Vagina (tissue), 2 donors: ENCODE results near the gene POLR3H. TPM values are rescaled to one million over a fixed set of nuclear protein-coding genes. Genes with fewer than 3 reads are reported as not detected.

ENCODE experiments used
- DNase-seq, 2 donors: peaks; one replicate each; pipeline ENCODE4 v3.0.0-alpha.2; 2017; ENCODE audit errors: extremely low spot score in 2 of 2
- H3K27ac ChIP-seq: fragments of 200-600 bp; sonication (generic); one replicate; pipeline ENCODE4 v1.5.1; 2019
- H3K27me3 ChIP-seq: fragments of 200-600 bp; sonication (generic); one replicate; pipeline ENCODE4 v1.5.1; 2019
- H3K36me3 ChIP-seq, 2 donors: fragments of 200-600 bp; sonication (generic); one replicate each; pipeline ENCODE4 v1.5.1; 2017 to 2019
- H3K4me1 ChIP-seq: fragments of 200-600 bp; sonication (generic); one replicate; pipeline ENCODE4 v1.5.1; 2019
- H3K4me3 ChIP-seq, 2 donors: fragments of 200-600 bp; sonication (generic); 1 replicate in 1 of 2; 2 replicates in 1 of 2; pipeline ENCODE4 v1.5.1; 2016 to 2019
- H3K9me3 ChIP-seq: fragments of 200-600 bp; sonication (generic); one replicate; pipeline ENCODE4 v1.5.1; 2019
- CTCF ChIP-seq, 3 experiments: fragments of 450-650 bp in 2 of 3; fragments of 200-600 bp in 1 of 3; sonication (generic) in 1 of 3; IDR thresholded peaks; one replicate each; pipeline ENCODE4 v1.5.1; 2017 to 2019; ENCODE audit warnings: antibody characterized with exemption in 3 of 3, mild to moderate bottlenecking in 2 of 3, moderate library complexity in 2 of 3
- POLR2A ChIP-seq, 2 donors: fragments of 450-650 bp; IDR thresholded peaks; one replicate each; pipeline ENCODE4 v1.6.1; 2017; ENCODE audit warnings: antibody characterized with exemption in 2 of 2, mild to moderate bottlenecking in 2 of 2, moderate library complexity in 2 of 2
- POLR2AphosphoS5 ChIP-seq, 2 donors: sonication (generic); formaldehyde crosslinking; IDR thresholded peaks; one replicate each; pipeline ENCODE4 v1.9.0; 2017; ENCODE audit warnings: antibody characterized with exemption in 2 of 2, mild to moderate bottlenecking in 2 of 2, low read depth in 1 of 2; ENCODE audit not compliant: insufficient read depth in 1 of 2
- intact Hi-C: fragments of 100-400 bp; cut with DNase I; formaldehyde crosslinking; loops from one replicate; pipeline ENCODE4 v1.15.1; 2023
- total RNA-seq: library from RNA; depleted of rRNA; stranded (reverse); fragments of >200 nt; gene quantifications from one replicate; pipeline ENCODE4 v1.2.3, GENCODE V29; 2016

POLR3H gene
- total RNA-seq, 1 donor from 2014 or later, result 21.4 TPM

DNA sequence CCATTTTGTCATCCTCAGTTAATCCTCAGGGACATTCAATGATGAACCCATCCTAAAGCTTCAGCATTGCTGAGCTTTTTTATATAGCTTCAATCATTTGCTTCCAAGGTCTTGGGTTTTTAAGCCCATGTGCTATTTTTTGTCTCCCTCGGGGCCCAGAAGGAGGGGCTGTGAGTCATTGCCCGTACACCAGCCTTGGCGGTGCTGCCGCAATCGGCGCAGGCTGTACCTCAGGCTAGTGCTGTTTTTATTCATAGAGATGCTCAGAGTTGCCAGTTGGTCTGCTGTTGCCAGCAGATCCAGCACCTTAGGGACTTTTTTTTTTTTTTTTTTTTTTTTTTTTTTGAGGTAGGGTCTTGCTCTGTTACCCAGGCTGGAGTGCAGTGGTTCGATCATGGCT lies 39.9 kb downstream of the POLR3H start:
- Histone ChIP-seq H3K27ac (no peak overlapping the region), H3K4me1 (peaks cover 9% of the 10 kb centered on the region), H3K36me3 (peaks cover 0 to 24% of the 10 kb centered on the region in 2 donors), H3K27me3 (no peaks in the 10 kb centered on the region), H3K4me3 (no peak overlapping the region), H3K9me3 (no peaks in the 10 kb centered on the region)
- intact Hi-C loops, result no loop called here
- no peak for TF ChIP-seq POLR2A (IDR thresholded peaks at IDR 0.05)
- TF ChIP-seq POLR2AphosphoS5 (IDR thresholded peaks at IDR 0.05; ENCODE audit: insufficient read depth in 1 of 2, low read depth in 1 of 2), result peak in 1 of 2 donors; percentile 35
- no peak for TF ChIP-seq CTCF (IDR thresholded peaks at IDR 0.05)
- DNase-seq, result no peak

DNA sequence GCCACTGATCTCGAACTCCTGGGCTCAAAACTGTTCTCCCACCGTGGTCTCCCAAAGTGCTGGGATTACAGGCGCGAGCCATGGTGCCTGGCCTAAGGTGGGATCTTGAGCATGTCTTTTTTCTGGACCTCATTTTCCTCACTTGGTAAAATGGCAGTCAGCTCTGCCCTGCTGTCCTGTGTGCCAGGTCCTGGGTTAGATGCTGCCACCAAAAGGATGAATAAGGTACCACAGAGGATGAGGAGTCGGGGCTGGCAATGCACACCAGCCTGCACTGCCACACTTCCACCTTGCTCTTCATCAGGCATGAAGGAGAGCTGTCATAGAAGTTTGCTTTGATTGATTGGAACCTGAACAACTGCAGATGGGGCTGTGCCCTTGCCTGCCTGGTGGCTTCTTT lies 43.1 kb downstream of the POLR3H start:
- intact Hi-C loops, result no loop called here
- H3K27ac ChIP-seq, result no peak overlapping the region
- no peaks in the 10 kb centered on the region for H3K9me3 ChIP-seq
- peaks cover 0 to 17% of the 10 kb centered on the region in 2 donors for H3K36me3 ChIP-seq
- DNase-seq, result no peak
- H3K4me1 ChIP-seq, result peaks cover 20% of the 10 kb centered on the region
- no peak overlapping the region for H3K4me3 ChIP-seq
- TF ChIP-seq POLR2A (IDR thresholded peaks at IDR 0.05), result no peak
- no peaks in the 10 kb centered on the region for H3K27me3 ChIP-seq

DNA sequence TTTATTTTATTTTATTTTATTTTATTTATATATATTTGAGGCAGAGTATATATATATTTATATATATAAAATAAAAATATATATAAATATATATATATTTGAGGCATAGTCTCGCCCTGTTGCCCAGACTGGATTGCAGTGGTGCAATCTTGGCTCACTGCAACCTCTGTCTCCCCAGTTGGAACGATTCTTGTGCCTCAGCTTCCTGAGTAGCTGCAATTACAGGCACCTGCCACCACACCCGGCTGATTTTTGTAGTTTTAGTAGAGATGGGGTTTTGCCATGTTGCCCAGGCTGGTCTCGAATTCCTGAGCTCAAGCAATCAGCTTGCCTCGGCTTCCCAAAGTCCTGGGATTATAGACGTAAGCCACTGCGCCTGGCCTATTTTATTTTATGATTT lies 44.0 kb downstream of the POLR3H start:
- no peak for DNase-seq
- TF ChIP-seq CTCF (IDR thresholded peaks at IDR 0.05), result no peak
- TF ChIP-seq POLR2AphosphoS5 (IDR thresholded peaks at IDR 0.05; ENCODE audit: insufficient read depth in 1 of 2, low read depth in 1 of 2), result no peak
- no peak for TF ChIP-seq POLR2A (IDR thresholded peaks at IDR 0.05)
- intact Hi-C loops, result no loop called here
- Histone ChIP-seq H3K4me3 (no peak overlapping the region), H3K4me1 (peaks cover 20% of the 10 kb centered on the region), H3K27me3 (no peaks in the 10 kb centered on the region), H3K27ac (no peak overlapping the region), H3K36me3 (peaks cover 0 to 17% of the 10 kb centered on the region in 2 donors), H3K9me3 (no peaks in the 10 kb centered on the region)

GRCh38 chr22:41499624-41500280 lies 44.5 kb downstream of the POLR3H start:
- no peak overlapping the region for H3K27ac ChIP-seq
- no peaks in the 10 kb centered on the region for H3K27me3 ChIP-seq
- no peaks in the 10 kb centered on the region for H3K9me3 ChIP-seq
- H3K36me3 ChIP-seq, result peaks cover 0 to 17% of the 10 kb centered on the region in 2 donors
- TF ChIP-seq CTCF (IDR thresholded peaks at IDR 0.05) (no peak), POLR2AphosphoS5 (IDR thresholded peaks at IDR 0.05; ENCODE audit: insufficient read depth in 1 of 2, low read depth in 1 of 2) (no peak), POLR2A (IDR thresholded peaks at IDR 0.05) (no peak)
- intact Hi-C loops, result no loop called here
- peaks cover 20% of the 10 kb centered on the region for H3K4me1 ChIP-seq
- H3K4me3 ChIP-seq, result no peak overlapping the region
- DNase-seq, result no peak

GRCh38 chr22:41498303-41498835 lies 45.9 kb downstream of the POLR3H start:
- TF ChIP-seq POLR2A (IDR thresholded peaks at IDR 0.05) (no peak), CTCF (IDR thresholded peaks at IDR 0.05) (no peak), POLR2AphosphoS5 (IDR thresholded peaks at IDR 0.05; ENCODE audit: insufficient read depth in 1 of 2, low read depth in 1 of 2) (no peak)
- Histone ChIP-seq H3K27me3 (no peaks in the 10 kb centered on the region), H3K36me3 (peaks cover 0 to 17% of the 10 kb centered on the region in 2 donors), H3K27ac (peak overlapping the region; percentile 4), H3K4me1 (peaks cover 20% of the 10 kb centered on the region), H3K4me3 (no peak overlapping the region), H3K9me3 (no peaks in the 10 kb centered on the region)
- DNase-seq, result no peak
- intact Hi-C loops, result no loop called here
